Large intestine (tissue), 12 donors: ENCODE measurements around the gene NRIP3. TPM values are rescaled to one million over a fixed set of nuclear protein-coding genes. Genes with fewer than 3 reads are reported as not detected.

ENCODE experiments used
- DNase-seq, 2 donors: peaks; one replicate each; pipeline versions ENCODE4 v3.0.0 to v3.0.0-alpha.2; 2013
- H3K27ac ChIP-seq: one replicate; pipeline ENCODE4 v1.5.1; 2013; ENCODE audit warnings: low read length
- H3K27me3 ChIP-seq: 2 replicates; pipeline ENCODE4 v1.6.1; 2013; ENCODE audit warnings: low read length; ENCODE audit not compliant: control insufficient read depth, insufficient read depth
- H3K36me3 ChIP-seq: 2 replicates; pipeline ENCODE4 v1.6.1; 2013; ENCODE audit warnings: low read length; ENCODE audit not compliant: control insufficient read depth, insufficient read depth
- H3K4me1 ChIP-seq: one replicate; pipeline ENCODE4 v1.6.1; 2013; ENCODE audit warnings: low read length; ENCODE audit not compliant: control insufficient read depth, insufficient read depth
- H3K4me3 ChIP-seq: one replicate; pipeline ENCODE4 v1.5.1; 2013; ENCODE audit warnings: low read length
- H3K9me3 ChIP-seq: one replicate; pipeline ENCODE4 v1.6.1; 2013; ENCODE audit warnings: mild to moderate bottlenecking, low read depth, low read length, moderate library complexity; ENCODE audit not compliant: control insufficient read depth
- WGBS: methylation state at CpG from one replicate; pipeline ENCODE4 v1.1.5; 2013; ENCODE audit warnings: low lambda C conversion rate; ENCODE audit not compliant: insufficient coverage; 5-methylcytosine and 5-hydroxymethylcytosine counted together
- long read RNA-seq, 11 donors: transcript quantifications; one replicate each; lab custom pipeline, GENCODE V29; 2026
- polyA plus RNA-seq: library from polyadenylated mRNA; unstranded; fragments of 120-200 nt; gene quantifications from one replicate; pipeline ENCODE4 v1.2.1, GENCODE V29; 2013

NRIP3 gene
- polyA plus RNA-seq = 0.78 TPM
- long read RNA-seq, donor 1 = 0 reads
- long read RNA-seq, donor 2, partial matches to known transcripts = 0 of 1 reads
- long read RNA-seq, donor 2, other reads (novel, unspliced or antisense) = 0 of 1 reads
- long read RNA-seq, donor 3 = 0 reads
- long read RNA-seq, donor 4 = 0 reads
- long read RNA-seq, donor 5 = 0 reads
- long read RNA-seq, donor 6 = 0 reads
- long read RNA-seq, donor 7 = 0 reads
- long read RNA-seq, donor 8 = 0 reads
- long read RNA-seq, donor 9 = 0 reads
- long read RNA-seq, donor 10 = 0 reads
- long read RNA-seq, donor 11 = 0 reads

DNA sequence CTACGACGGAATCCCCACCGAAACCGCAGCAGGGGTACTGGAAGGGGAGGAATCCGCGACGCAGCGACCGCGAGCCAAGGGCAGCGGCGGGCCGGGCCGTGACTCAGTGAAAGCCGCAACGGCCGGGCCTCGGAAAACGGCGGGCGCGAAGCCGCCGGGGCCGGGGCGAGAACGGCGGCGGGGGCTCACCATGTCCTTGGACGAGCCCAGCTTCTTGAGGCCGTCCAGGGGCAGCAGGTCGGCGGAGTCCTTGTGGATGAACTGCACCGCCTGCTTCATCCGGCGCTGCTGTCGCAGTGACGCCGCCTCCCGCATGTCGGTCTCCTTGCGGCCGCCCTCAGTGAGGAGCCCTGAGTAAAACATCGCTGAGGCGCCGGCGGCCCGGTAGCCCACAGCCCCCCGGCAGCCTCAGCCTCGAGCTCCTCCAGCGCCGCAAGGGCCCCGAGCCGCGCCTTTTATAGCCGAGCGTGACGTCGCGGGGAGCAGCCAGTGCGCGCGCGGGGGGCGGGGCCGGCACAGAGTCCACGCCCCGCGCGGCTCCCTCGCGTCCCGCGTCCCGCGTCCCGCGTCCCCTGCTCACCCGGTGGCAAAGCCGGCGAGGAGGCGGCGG, at the start of gene NRIP3:
TSS of gene NRIP3 (minus strand) at position 429 of the 610 bp plus-strand sequence. CDS start at position 363, 66 bp downstream.
- peaks cover 38% of the 10 kb centered on the region for H3K27me3 ChIP-seq

DNA sequence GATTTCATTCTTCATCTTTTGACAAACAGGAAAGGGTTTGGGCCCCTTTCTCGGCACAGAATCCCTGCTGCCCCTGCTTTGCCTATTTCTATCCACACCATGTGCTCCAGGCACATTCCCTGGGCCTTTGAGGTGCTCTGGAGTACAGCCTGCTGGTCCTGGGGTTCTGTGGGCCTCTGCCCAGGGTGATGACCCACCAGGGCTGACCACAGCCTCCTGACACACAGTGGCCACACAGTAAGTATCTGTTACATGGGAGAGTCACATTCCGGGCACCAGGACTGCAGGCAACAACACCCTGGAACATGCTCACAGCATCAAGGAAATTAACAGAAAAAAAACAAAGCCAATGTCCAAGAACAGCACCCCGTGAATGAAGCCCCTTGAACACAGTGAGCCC, 48.5 kb upstream of the NRIP3 start:
- no CpG with 5 or more reads among the region's 3 CpGs for WGBS
- Histone ChIP-seq H3K27me3 (no peaks in the 10 kb centered on the region), H3K36me3 (peaks cover 3% of the 10 kb centered on the region), H3K27ac (no peak overlapping the region), H3K9me3 (no peaks in the 10 kb centered on the region), H3K4me1 (no peaks in the 10 kb centered on the region), H3K4me3 (no peak overlapping the region)
- DNase-seq = no peak

More for the DNA sequence above, at the start of gene NRIP3:
- H3K4me3 ChIP-seq = peak within 1 kb of the TSS; percentile 44
- H3K27ac ChIP-seq = no peak within 1 kb of the TSS
- H3K4me1 ChIP-seq = peaks cover 11% of the 10 kb centered on the region
- peaks cover 9% of the 10 kb centered on the region for H3K9me3 ChIP-seq
- WGBS = no CpG with 5 or more reads among the region's 83 CpGs
- DNase-seq = peak; percentile 58 to 80
- no peaks in the 10 kb centered on the region for H3K36me3 ChIP-seq

DNA sequence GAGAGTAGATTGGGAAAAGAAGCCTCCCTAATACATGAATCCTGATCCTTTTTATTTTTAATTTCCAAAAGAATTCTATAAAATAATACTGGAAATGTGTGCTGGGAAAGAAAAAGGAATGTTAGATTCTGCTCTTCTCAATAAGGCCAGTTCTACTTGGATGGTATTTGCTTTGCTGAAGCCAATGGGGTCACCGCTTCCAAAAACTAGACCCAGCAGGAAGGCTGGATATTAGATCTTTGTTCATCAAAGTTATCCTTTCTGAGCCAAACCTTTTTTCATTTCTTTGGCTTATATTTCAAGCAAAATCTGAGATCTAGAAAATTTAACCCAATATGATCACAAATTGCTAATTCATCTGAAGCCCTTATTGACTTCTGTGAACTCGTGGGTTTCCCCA, 46.2 kb upstream of the NRIP3 start:
- H3K4me1 ChIP-seq = no peaks in the 10 kb centered on the region
- no peaks in the 10 kb centered on the region for H3K27me3 ChIP-seq
- no CpG with 5 or more reads among the region's 2 CpGs for WGBS
- H3K9me3 ChIP-seq = no peaks in the 10 kb centered on the region
- H3K36me3 ChIP-seq = no peaks in the 10 kb centered on the region
- H3K4me3 ChIP-seq = no peak overlapping the region
- no peak overlapping the region for H3K27ac ChIP-seq
- DNase-seq = no peak

DNA sequence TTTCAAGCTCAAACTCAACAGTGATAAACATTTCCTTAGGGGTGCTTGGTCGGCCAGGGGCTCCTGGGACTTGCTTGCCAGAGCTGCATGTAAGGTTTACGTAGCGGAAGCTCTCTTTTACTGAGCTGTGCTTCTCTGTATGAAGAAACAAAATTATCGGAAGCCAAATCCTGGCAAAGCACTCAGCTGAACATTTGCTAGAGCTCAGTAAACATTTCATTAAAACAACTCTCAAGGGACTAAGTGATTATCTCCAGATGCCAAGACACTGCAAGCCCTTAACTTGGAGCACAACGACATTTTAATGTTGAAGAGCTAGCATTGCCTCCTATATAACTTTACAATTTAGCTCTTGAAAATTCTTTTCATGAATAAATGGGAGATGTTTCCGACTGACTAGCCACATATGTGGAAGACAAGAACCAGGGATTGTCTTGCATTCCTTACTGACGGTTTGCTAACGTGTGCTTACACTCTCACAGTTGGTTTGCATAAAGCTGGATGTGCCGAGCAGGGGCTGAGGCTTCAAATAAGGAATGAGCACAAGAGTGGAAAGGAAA, 44.2 kb upstream of the NRIP3 start:
- no peaks in the 10 kb centered on the region for H3K9me3 ChIP-seq
- no peak overlapping the region for H3K4me3 ChIP-seq
- H3K27ac ChIP-seq = peak overlapping the region; percentile 61
- DNase-seq = peak in 1 of 2 donors; percentile 31
- WGBS = no CpG with 5 or more reads among the region's 9 CpGs
- H3K27me3 ChIP-seq = no peaks in the 10 kb centered on the region
- H3K4me1 ChIP-seq = no peaks in the 10 kb centered on the region
- H3K36me3 ChIP-seq = no peaks in the 10 kb centered on the region

DNA sequence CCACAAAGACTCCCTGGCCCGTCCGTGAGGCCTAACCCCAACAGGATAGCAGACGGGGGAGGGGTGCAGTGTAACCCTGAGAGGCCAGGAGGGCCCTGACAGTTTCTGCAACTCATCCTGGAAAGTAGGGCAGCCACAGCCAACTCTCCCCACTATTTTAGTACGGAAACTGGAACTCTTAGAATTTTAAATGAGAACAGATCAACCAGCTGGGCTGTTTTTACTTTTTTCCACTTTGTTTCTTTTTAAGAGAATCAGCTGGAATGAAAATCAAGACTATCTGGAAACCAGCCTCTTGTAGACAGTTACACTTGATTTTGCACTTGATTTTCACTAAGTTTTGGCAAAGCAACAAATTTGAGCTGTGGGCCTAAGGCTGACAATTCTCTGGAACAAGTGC, 42.7 kb upstream of the NRIP3 start:
- Histone ChIP-seq H3K27me3 (no peaks in the 10 kb centered on the region), H3K4me1 (no peaks in the 10 kb centered on the region), H3K4me3 (no peak overlapping the region), H3K27ac (no peak overlapping the region), H3K9me3 (no peaks in the 10 kb centered on the region), H3K36me3 (no peaks in the 10 kb centered on the region)
- WGBS = no CpG with 5 or more reads among the region's 4 CpGs
- DNase-seq = no peak

DNA sequence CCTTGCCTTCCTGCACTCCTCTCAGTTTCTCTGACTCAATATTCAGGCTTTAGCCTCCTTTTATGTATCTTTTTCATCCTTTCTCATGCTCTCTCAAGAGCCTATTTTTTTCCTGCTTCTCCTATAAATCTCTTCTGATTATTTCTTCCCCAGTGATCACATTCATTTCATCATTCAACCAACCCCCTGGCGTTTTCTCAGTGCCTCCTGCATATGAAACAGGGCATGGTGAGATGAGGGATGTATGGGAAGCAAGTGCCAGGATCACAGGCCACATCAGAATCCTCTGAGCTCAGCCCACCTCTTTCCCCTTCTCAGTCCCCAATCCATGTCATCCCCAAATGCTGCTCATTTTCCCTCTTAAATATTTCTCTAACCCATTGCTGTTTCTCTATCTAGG, 38.7 kb upstream of the NRIP3 start:
- no CpG with 5 or more reads among the region's 1 CpG for WGBS
- Histone ChIP-seq H3K27ac (no peak overlapping the region), H3K36me3 (no peaks in the 10 kb centered on the region), H3K9me3 (no peaks in the 10 kb centered on the region), H3K4me3 (no peak overlapping the region), H3K4me1 (no peaks in the 10 kb centered on the region), H3K27me3 (no peaks in the 10 kb centered on the region)
- DNase-seq = no peak

DNA sequence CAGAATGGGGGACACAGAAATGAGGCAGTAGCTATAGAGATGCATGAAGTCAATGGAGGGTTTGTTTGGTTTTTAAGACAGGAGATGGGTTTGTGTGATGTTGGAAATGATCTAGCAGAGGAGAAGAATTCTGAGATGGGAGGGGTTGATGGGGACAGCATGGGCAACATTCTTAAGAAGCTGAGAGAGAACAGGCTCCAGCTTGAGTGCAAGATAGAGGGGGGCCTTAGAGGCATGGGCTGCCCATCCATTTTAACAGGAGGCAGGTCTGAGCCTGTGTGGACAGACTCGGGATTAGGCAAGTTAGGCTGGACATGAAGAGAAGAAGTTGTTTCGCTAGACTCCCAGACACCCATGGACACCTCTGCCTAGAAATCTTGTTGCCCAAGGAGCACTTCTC, 37.9 kb upstream of the NRIP3 start:
- H3K27ac ChIP-seq = no peak overlapping the region
- WGBS = no CpG with 5 or more reads among the region's 2 CpGs
- no peak overlapping the region for H3K4me3 ChIP-seq
- H3K9me3 ChIP-seq = no peaks in the 10 kb centered on the region
- no peaks in the 10 kb centered on the region for H3K4me1 ChIP-seq
- DNase-seq = no peak
- no peaks in the 10 kb centered on the region for H3K27me3 ChIP-seq
- H3K36me3 ChIP-seq = no peaks in the 10 kb centered on the region

DNA sequence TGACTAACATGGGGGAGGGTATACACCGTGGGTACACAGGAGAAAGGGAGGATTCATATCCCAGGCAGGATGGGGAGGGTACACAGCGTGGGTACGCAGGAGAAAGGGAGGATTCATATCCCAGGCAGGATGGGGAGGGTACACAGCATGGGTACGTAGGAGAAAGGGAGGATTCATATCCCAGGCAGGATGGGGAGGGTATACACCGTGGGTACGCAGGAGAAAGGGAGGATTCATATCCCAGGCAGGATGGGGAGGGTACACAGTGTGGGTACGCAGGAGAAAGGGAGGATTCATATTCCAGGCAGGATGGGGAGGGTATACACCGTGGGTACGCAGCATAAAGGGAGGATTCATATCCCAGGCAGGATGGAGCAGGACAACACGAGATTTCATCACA, 36.6 kb upstream of the NRIP3 start:
- DNase-seq = no peak
- Histone ChIP-seq H3K9me3 (no peaks in the 10 kb centered on the region), H3K27ac (no peak overlapping the region), H3K4me3 (no peak overlapping the region), H3K36me3 (no peaks in the 10 kb centered on the region), H3K4me1 (no peaks in the 10 kb centered on the region), H3K27me3 (no peaks in the 10 kb centered on the region)
- 100% methylated on average over 1 of the region's 10 CpGs for WGBS

DNA sequence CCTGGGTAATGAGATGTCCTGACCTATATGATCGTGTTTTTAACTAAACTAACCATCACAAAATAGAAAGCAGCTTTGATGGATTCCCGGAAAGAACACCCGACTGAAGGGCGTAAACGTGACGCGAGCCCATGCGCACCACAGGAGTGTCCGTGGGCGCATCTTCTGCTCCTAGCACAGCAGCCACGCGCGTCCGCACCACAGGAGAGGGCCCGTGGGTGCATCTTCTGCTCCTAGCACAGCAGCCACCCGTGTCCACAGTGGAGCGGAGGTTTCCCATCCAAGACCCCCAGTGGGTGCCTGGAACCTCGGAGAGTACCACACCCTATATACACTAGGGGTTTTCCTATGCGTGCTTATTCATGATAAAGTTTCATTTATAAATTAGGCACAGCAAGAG, 36.1 kb upstream of the NRIP3 start:
- 100% methylated on average over 1 of the region's 19 CpGs for WGBS
- no peaks in the 10 kb centered on the region for H3K27me3 ChIP-seq
- no peak overlapping the region for H3K27ac ChIP-seq
- no peaks in the 10 kb centered on the region for H3K4me1 ChIP-seq
- H3K36me3 ChIP-seq = no peaks in the 10 kb centered on the region
- no peak for DNase-seq
- H3K9me3 ChIP-seq = no peaks in the 10 kb centered on the region
- no peak overlapping the region for H3K4me3 ChIP-seq

DNA sequence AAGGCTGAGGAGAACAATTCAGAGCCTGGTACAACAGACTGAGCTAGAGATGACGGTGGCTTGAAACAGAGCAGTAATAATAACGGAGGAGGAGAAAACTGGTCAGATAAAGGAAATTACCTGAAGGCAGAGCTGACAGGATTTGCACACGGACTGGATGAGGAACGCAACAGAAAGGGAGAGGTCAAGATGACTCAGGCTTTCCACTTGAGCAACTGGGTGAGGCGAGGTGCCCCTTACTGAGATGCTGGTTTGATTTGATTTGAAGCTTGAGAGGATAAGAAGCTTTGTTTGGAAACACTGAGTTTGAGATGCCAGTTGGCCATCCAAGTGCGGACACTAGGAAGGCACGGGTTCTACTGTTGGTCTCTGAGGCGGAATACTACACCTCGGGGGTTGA, 35.4 kb upstream of the NRIP3 start:
- H3K27me3 ChIP-seq = no peaks in the 10 kb centered on the region
- H3K9me3 ChIP-seq = no peaks in the 10 kb centered on the region
- no CpG with 5 or more reads among the region's 9 CpGs for WGBS
- H3K27ac ChIP-seq = no peak overlapping the region
- no peaks in the 10 kb centered on the region for H3K4me1 ChIP-seq
- no peak overlapping the region for H3K4me3 ChIP-seq
- no peaks in the 10 kb centered on the region for H3K36me3 ChIP-seq
- DNase-seq = no peak
